ENCODE results near the gene PPP4R1.

PPP4R1 gene

DNA sequence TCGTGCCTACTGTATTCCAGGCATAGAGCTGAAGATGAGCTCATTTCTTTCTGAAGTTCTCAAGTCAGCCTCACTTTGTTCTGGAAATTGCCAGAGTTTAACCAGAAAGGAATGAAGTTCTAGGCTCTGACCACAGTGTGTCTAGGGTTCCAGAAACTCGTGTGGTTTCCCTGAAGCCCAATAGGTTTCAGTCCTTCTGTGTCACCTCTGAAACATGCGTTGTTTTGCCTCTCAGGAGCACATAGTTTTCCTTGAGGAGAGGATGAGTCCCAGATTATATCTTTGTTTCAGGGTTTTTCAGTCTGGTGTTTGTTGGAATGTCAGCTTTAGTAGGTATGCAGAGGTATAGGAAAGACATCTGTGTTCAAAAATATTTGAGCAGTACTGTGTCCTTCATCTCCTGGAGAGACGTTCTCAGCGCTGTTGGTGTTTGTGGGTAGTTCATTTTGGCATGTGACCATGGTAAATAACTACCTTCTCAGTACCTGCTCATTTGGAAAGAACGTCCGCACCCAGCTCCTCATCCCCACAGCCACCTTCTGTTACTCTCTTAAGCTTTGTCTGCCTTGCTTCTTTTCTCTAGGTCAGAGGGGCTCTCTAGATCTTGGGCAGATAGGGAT is 82.5 kb downstream of the PPP4R1 start:
- Histone ChIP-seq H3K79me2 (ENCODE audit: insufficient read depth, low read depth) (no peaks in the 10 kb centered on the region), H3K4me1 (ENCODE audit: low read depth, poor library complexity, severe bottlenecking) (peaks cover 16% of the 10 kb centered on the region), H4K20me1 (ENCODE audit: insufficient read depth) (no peaks in the 10 kb centered on the region), H3K27ac (peak overlapping the region; percentile 13; the same call in 1 of the 2 replicates), H3K4me2 (0 out of 2 replicates have a peak overlapping the region, but pooled peaks have one; percentile 13), H3K36me3 (ENCODE audit: insufficient read depth) (0 out of 2 replicates have a peak, but pooled peaks cover 2% of the 10 kb centered on the region), H3K9ac (no peak overlapping the region), H3K4me3 (IDR thresholded peaks at IDR 0.05; ENCODE audit: insufficient read depth, low read depth, low read length) (no peak overlapping the region), H3K27me3 (ENCODE audit: insufficient read depth, low read depth) (no peaks in the 10 kb centered on the region), H2AFZ (ENCODE audit: low read depth) (no peak overlapping the region)
- TF ChIP-seq, protein P1, sequence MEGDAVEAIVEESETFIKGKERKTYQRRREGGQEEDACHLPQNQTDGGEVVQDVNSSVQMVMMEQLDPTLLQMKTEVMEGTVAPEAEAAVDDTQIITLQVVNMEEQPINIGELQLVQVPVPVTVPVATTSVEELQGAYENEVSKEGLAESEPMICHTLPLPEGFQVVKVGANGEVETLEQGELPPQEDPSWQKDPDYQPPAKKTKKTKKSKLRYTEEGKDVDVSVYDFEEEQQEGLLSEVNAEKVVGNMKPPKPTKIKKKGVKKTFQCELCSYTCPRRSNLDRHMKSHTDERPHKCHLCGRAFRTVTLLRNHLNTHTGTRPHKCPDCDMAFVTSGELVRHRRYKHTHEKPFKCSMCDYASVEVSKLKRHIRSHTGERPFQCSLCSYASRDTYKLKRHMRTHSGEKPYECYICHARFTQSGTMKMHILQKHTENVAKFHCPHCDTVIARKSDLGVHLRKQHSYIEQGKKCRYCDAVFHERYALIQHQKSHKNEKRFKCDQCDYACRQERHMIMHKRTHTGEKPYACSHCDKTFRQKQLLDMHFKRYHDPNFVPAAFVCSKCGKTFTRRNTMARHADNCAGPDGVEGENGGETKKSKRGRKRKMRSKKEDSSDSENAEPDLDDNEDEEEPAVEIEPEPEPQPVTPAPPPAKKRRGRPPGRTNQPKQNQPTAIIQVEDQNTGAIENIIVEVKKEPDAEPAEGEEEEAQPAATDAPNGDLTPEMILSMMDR (conservative IDR thresholded peaks at IDR 0.05; ENCODE audit: low read depth, low read length) = no peak

DNA sequence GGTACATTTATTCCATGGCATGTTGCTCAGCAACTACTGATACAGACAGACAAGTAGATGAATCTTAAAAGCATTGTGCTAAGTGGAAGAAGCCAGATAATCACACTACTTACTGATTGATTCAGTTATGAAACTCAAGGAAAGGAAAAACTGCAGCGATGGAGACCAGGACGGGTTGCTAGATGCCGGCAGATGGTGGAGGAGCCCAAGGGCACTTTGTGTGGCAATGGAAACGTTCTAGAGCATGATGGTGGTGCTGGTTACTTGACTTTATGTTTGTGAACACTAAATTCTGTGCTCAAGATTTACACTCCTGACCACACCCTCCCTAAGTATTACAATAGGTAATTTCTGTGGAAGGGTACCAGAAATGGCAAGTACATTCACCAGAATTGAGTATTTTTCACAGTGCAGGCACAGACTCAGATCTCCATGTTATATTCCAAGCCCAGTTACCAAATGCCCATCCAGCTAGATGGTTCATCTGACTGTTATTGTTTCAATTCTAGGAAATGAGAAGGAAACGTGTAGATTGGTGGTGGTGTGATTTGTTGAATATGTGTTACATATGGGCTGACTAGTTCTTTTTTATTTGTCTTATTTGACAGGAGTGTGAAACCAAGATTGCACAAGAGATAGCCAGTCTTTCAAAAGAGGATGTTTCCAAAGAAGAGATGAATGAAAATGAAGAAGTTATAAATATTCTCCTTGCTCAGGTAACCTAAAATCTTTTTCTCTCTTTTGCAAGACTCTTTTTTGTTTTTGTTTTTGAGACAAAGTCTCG is 83.9 kb downstream of the PPP4R1 start:
- H3K27me3 ChIP-seq (ENCODE audit: insufficient read depth, low read depth) = no peaks in the 10 kb centered on the region
- TF ChIP-seq, protein P1 (conservative IDR thresholded peaks at IDR 0.05; ENCODE audit: low read depth, low read length) = no peak
- H3K4me3 ChIP-seq (IDR thresholded peaks at IDR 0.05; ENCODE audit: insufficient read depth, low read depth, low read length) = no peak overlapping the region
- H4K20me1 ChIP-seq (ENCODE audit: insufficient read depth) = no peaks in the 10 kb centered on the region
- H2AFZ ChIP-seq (ENCODE audit: low read depth) = no peak overlapping the region
- no peak overlapping the region for H3K9ac ChIP-seq
- no peaks in the 10 kb centered on the region for H3K79me2 ChIP-seq (ENCODE audit: insufficient read depth, low read depth)
- H3K27ac ChIP-seq = no peak overlapping the region
- H3K4me1 ChIP-seq (ENCODE audit: low read depth, poor library complexity, severe bottlenecking) = peaks cover 16% of the 10 kb centered on the region
- no peak overlapping the region for H3K4me2 ChIP-seq
- H3K36me3 ChIP-seq (ENCODE audit: insufficient read depth) = 0 out of 2 replicates have a peak, but pooled peaks cover 2% of the 10 kb centered on the region

DNA sequence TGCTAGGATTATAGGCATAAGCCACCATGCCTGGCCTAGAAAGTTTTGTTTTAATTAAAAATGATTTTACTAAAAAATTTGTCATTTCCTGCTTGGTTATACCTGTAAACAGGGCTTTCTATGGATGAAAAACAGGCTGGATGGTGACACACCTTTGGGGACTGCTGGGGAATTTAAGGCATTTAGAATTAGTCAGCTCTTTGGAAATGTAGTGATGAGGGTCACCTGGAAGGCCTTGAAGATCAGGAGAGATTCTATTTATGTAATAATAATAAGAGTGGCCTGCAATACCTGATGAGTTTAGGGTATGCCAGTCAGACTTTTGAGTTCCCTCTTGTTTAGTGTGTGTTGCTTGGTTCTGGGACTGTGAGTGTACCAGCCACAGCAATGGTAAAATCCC is 87.9 kb downstream of the PPP4R1 start:
- Histone ChIP-seq H3K36me3 (ENCODE audit: insufficient read depth) (no peaks in the 10 kb centered on the region), H3K4me1 (ENCODE audit: low read depth, poor library complexity, severe bottlenecking) (peaks cover 7% of the 10 kb centered on the region), H3K4me3 (IDR thresholded peaks at IDR 0.05; ENCODE audit: insufficient read depth, low read depth, low read length) (no peak overlapping the region), H3K27me3 (ENCODE audit: insufficient read depth, low read depth) (no peaks in the 10 kb centered on the region), H3K4me2 (no peak overlapping the region), H3K79me2 (ENCODE audit: insufficient read depth, low read depth) (no peaks in the 10 kb centered on the region), H4K20me1 (ENCODE audit: insufficient read depth) (no peaks in the 10 kb centered on the region), H2AFZ (ENCODE audit: low read depth) (no peak overlapping the region), H3K9ac (no peak overlapping the region), H3K27ac (no peak overlapping the region)
- TF ChIP-seq, protein P1 (conservative IDR thresholded peaks at IDR 0.05; ENCODE audit: low read depth, low read length) = no peak

DNA sequence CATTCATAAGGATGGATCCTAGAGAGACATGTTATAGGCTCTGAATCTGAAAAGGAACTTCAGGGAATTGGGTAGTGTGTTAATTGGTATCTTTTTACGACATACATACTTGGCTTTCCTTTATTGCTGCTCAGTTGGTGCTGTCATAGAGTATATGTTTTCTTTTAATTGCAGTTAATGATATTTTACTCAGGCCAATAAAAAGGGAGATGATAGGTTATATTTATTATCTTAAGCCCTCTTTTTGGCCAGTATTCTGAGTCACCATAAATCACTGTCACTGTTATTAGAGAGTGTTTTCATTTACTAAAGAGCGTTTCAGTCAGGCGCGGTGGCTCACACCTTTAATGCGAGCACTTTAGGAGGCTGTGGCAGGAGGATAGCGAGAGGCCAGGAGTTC is 91.4 kb downstream of the PPP4R1 start:
- Histone ChIP-seq H3K4me3 (IDR thresholded peaks at IDR 0.05; ENCODE audit: insufficient read depth, low read depth, low read length) (no peak overlapping the region), H3K79me2 (ENCODE audit: insufficient read depth, low read depth) (no peaks in the 10 kb centered on the region), H3K9ac (no peak overlapping the region), H3K4me2 (no peak overlapping the region), H3K4me1 (ENCODE audit: low read depth, poor library complexity, severe bottlenecking) (peaks cover 22% of the 10 kb centered on the region), H2AFZ (ENCODE audit: low read depth) (no peak overlapping the region), H3K27ac (no peak overlapping the region), H3K27me3 (ENCODE audit: insufficient read depth, low read depth) (no peaks in the 10 kb centered on the region), H3K36me3 (ENCODE audit: insufficient read depth) (no peaks in the 10 kb centered on the region), H4K20me1 (ENCODE audit: insufficient read depth) (no peaks in the 10 kb centered on the region)
- TF ChIP-seq, protein P1 (conservative IDR thresholded peaks at IDR 0.05; ENCODE audit: low read depth, low read length) = no peak

Measured in KMS-11 (cell line).